SK-N-SH (cell line): ENCODE data around the gene TNPO2. TPM values are rescaled to one million over a fixed set of nuclear protein-coding genes. Genes with fewer than 3 reads are reported as not detected.
A peak's percentile ranks its signal among the peaks of the same experiment; 100 is the strongest.
"Not testable (repeated sequence)": the region's sequence is repeated elsewhere in the genome, so short reads cannot be mapped to it uniquely, and the experiment has no call there.

Experiments used
- CTCF ChIA-PET: fragments of 300-600, 350-600 bp; formaldehyde crosslinking; extraction: SDS; loops from one replicate; lab custom pipeline; 2021; lab: Yijun Ruan, JAX
- POLR2A ChIA-PET: fragments of 350-600 bp; sonication (Branson Sonifier 250); formaldehyde crosslinking; extraction: SDS; loops from one replicate; lab custom pipeline; 2020; ENCODE audit warnings: antibody characterized with exemption, inconsistent platforms; lab: Yijun Ruan, JAX
- DNase-seq: peaks from one replicate; pipeline ENCODE4 v3.0.0; 2012
- H2AFZ ChIP-seq: fragments of 200-600 bp; sonication (generic); 2 replicates; pipeline ENCODE4 v1.8.1; 2016; ENCODE audit warnings: antibody characterized with exemption, mild to moderate bottlenecking, low read depth
- H3F3A ChIP-seq: fragments of 200-600 bp; sonication (generic); replicated peaks from 2 replicates; pipeline ENCODE3; 2016; ENCODE audit warnings: antibody characterized with exemption, mild to moderate bottlenecking; ENCODE audit not compliant: insufficient read depth
- H3K27ac ChIP-seq, 2 experiments: fragments of 200-500 bp in 1 of 2; fragments of 200-600 bp in 1 of 2; sonication (Bioruptor generic) in 1 of 2; sonication (generic), shearing (Covaris generic) in 1 of 2; 2 replicates each; pipeline versions ENCODE4 v1.5.1 to v1.6.1; 2014 to 2016; ENCODE audit warnings: low read depth in 2 of 2, inconsistent platforms in 1 of 2, low read length in 1 of 2, mild to moderate bottlenecking in 1 of 2, mixed read lengths in 1 of 2
- H3K27me3 ChIP-seq: fragments of 200-600 bp; sonication (generic), shearing (Covaris generic); 2 replicates; pipeline ENCODE4 v1.6.1; 2016; ENCODE audit warnings: mixed run types; ENCODE audit not compliant: insufficient read depth
- H3K36me3 ChIP-seq, 2 experiments: fragments of 200-500 bp in 1 of 2; fragments of 200-600 bp in 1 of 2; sonication (Bioruptor generic) in 1 of 2; sonication (generic) in 1 of 2; replicated peaks in 1 of 2; 2 replicates each; pipeline versions ENCODE3 to v1.5.1; 2014 to 2016; ENCODE audit warnings: low read length in 1 of 2, mild to moderate bottlenecking in 1 of 2; ENCODE audit not compliant: insufficient read depth in 2 of 2, control insufficient read depth in 1 of 2
- H3K4me1 ChIP-seq, 2 experiments: fragments of 200-500 bp in 1 of 2; fragments of 200-600 bp in 1 of 2; sonication (Bioruptor generic) in 1 of 2; sonication (generic), shearing (Covaris generic) in 1 of 2; 2 replicates each; pipeline versions ENCODE4 v1.5.1 to v1.6.1; 2014 to 2016; ENCODE audit warnings: low read depth in 1 of 2, low read length in 1 of 2, mixed run types in 1 of 2; ENCODE audit not compliant: insufficient read depth in 2 of 2, control insufficient read depth in 1 of 2
- H3K4me2 ChIP-seq: fragments of 200-600 bp; sonication (generic), shearing (Covaris generic); 2 replicates; pipeline ENCODE4 v1.6.1; 2017; ENCODE audit warnings: mixed run types
- H3K4me3 ChIP-seq, 2 experiments: fragments of 200-500 bp in 1 of 2; fragments of 200-600 bp in 1 of 2; sonication (Bioruptor generic) in 1 of 2; sonication (generic), shearing (Covaris generic) in 1 of 2; 2 replicates each; pipeline versions ENCODE4 v1.5.1 to v1.8.1; 2014 to 2016; ENCODE audit warnings: low read depth in 2 of 2, inconsistent platforms in 1 of 2, low read length in 1 of 2, mild to moderate bottlenecking in 1 of 2, mixed read lengths in 1 of 2, moderate library complexity in 1 of 2
- H3K79me2 ChIP-seq: fragments of 200-600 bp; sonication (generic); 2 replicates; pipeline ENCODE4 v1.8.1; 2017; ENCODE audit warnings: mild to moderate bottlenecking; ENCODE audit not compliant: insufficient read depth
- H3K9ac ChIP-seq: fragments of 200-600 bp; sonication (generic); 2 replicates; pipeline ENCODE4 v1.6.1; 2017; ENCODE audit warnings: mixed run types
- H3K9me2 ChIP-seq: fragments of 200-600 bp; sonication (generic); 2 replicates; pipeline ENCODE4 v1.6.1; 2017; ENCODE audit warnings: mixed run types
- H3K9me3 ChIP-seq: fragments of 200-600 bp; sonication (generic); 2 replicates; pipeline ENCODE4 v1.6.1; 2017; ENCODE audit warnings: mixed run types, mild to moderate bottlenecking, moderate library complexity
- H4K20me1 ChIP-seq: fragments of 200-600 bp; sonication (generic); 2 replicates; pipeline ENCODE4 v1.6.1; 2017; ENCODE audit warnings: mild to moderate bottlenecking, mixed run types; ENCODE audit not compliant: insufficient read depth
- ELF1 ChIP-seq: IDR thresholded peaks from 2 replicates; pipeline ENCODE4 v1.4.0; 2012
- EP300 ChIP-seq, 2 experiments: IDR thresholded peaks; 2 replicates each; pipeline versions ENCODE4 v1.4.0 to v1.6.1; 2012; ENCODE audit warnings: borderline replicate concordance in 1 of 2, low read depth in 1 of 2, low read length in 1 of 2
- EZH2phosphoT487 ChIP-seq: fragments of 200-600 bp; sonication (generic); IDR thresholded peaks from 2 replicates; pipeline ENCODE4 v1.6.1; 2017; ENCODE audit warnings: low read depth, mixed run types, mild to moderate bottlenecking, antibody characterized with exemption, moderate library complexity, borderline replicate concordance
- FOSL2 ChIP-seq: IDR thresholded peaks from 2 replicates; pipeline ENCODE4 v1.4.0; 2012; ENCODE audit warnings: low read depth, mild to moderate bottlenecking, moderate library complexity, borderline replicate concordance
- FOXJ3 ChIP-seq: sonication (generic); formaldehyde crosslinking; IDR thresholded peaks from 2 replicates; pipeline ENCODE4 v1.5.1; 2020; ENCODE audit warnings: mild to moderate bottlenecking, missing genetic modification reagents
- FOXM1 ChIP-seq: IDR thresholded peaks from 2 replicates; pipeline ENCODE4 v1.4.0; 2012; ENCODE audit warnings: low read depth, mild to moderate bottlenecking
- GABPA ChIP-seq: IDR thresholded peaks from 2 replicates; pipeline ENCODE4 v1.4.0; 2012; ENCODE audit warnings: low read depth, mild to moderate bottlenecking
- GATA2 ChIP-seq: sonication (generic); formaldehyde crosslinking; IDR thresholded peaks from 2 replicates; pipeline ENCODE4 v1.5.0; 2020; ENCODE audit warnings: mild to moderate bottlenecking, missing genetic modification reagents
- IRF3 ChIP-seq: fragments of 150-350 bp; IDR thresholded peaks from 2 replicates; pipeline ENCODE4 v1.6.1; 2016; ENCODE audit warnings: mild to moderate bottlenecking, low read depth, low read length
- NRF1 ChIP-seq: IDR thresholded peaks from 2 replicates; pipeline ENCODE4 v1.6.1; 2012; ENCODE audit warnings: low read depth, mild to moderate bottlenecking, low read length
- POLR2AphosphoS5 ChIP-seq: IDR thresholded peaks from 2 replicates; pipeline ENCODE4 v1.6.1; 2012; ENCODE audit warnings: low read depth, low read length
- RXRA ChIP-seq: IDR thresholded peaks from 2 replicates; pipeline ENCODE4 v1.4.0; 2012; ENCODE audit warnings: low read depth, mild to moderate bottlenecking, borderline replicate concordance
- SMC3 ChIP-seq: IDR thresholded peaks from 2 replicates; pipeline ENCODE4 v1.6.1; 2012; ENCODE audit warnings: low read depth, low read length, improper control_type of control experiment
- TEAD4 ChIP-seq: IDR thresholded peaks from 2 replicates; pipeline ENCODE4 v1.4.0; 2012; ENCODE audit warnings: mild to moderate bottlenecking, borderline replicate concordance; ENCODE audit not compliant: insufficient read depth
- WGBS: methylation state at CpG from one replicate; pipeline ENCODE4 v1.1.6; 2017; ENCODE audit warnings: low lambda C conversion rate; 5-methylcytosine and 5-hydroxymethylcytosine counted together
- polyA plus RNA-seq, 3 experiments: library from polyadenylated mRNA; depleted of rRNA; stranded (reverse); fragments of >200 nt; gene quantifications; 2 replicates each; pipeline ENCODE4 v1.2.3, GENCODE V29; 2012
- TF ChIP-seq, protein P1 (sequence below): IDR thresholded peaks from 2 replicates; pipeline ENCODE4 v1.4.0; 2012; ENCODE audit warnings: low read depth, borderline replicate concordance
- TF ChIP-seq, protein P2 (sequence below): fragments of 200-600 bp; sonication (generic); IDR thresholded peaks from 2 replicates; pipeline ENCODE4 v1.6.1; 2017; ENCODE audit warnings: antibody characterized with exemption, mild to moderate bottlenecking, moderate library complexity
- TF ChIP-seq, protein P3 (sequence below): IDR thresholded peaks from 2 replicates; pipeline ENCODE4 v1.4.0; 2012; ENCODE audit warnings: low read depth, borderline replicate concordance
- TF ChIP-seq, protein P4 (sequence below): IDR thresholded peaks from 2 replicates; pipeline ENCODE4 v1.4.0; 2012; ENCODE audit warnings: low read depth

Gene TNPO2
- polyA plus RNA-seq, 1 of the 3 experiments (the other 2 are of a cell fraction), result 82.4 TPM

- Histone ChIP-seq H3K4me3 (0 out of 4 replicates have a peak overlapping the region, but pooled peaks of 1 of the 2 experiments have one; percentile 94), H4K20me1 (peaks cover 12% of the 10 kb centered on the region), H3K36me3 (peaks cover 30 to 34% of the 10 kb centered on the region in 2 experiments), H3F3A (peaks cover 15% of the 10 kb centered on the region), H3K9ac (no peak overlapping the region), H3K4me1 (peaks cover 0 to 4% of the 10 kb centered on the region in 2 experiments; a peak in 1 of 4 replicates), H2AFZ (no peak overlapping the region), H3K9me3 (no peaks in the 10 kb centered on the region), H3K9me2 (no peaks in the 10 kb centered on the region), H3K4me2 (peak overlapping the region; percentile 99), H3K27ac (no peak overlapping the region), H3K27me3 (no peaks in the 10 kb centered on the region), H3K79me2 (peaks cover 33% of the 10 kb centered on the region; the same call in 1 of the 2 replicates)
- ChIA-PET POLR2A (no interaction called here), CTCF (interaction anchor here (1.4 to 3.1 kb wide), 4 partner anchors 8 to 116 kb away, joined by 4 to 21 read pairs (median 10); a partner anchor contains a TSS)
- 100% methylated on average over 8 of the region's 9 CpGs for WGBS
- no peak for DNase-seq
- TF ChIP-seq, protein P1, sequence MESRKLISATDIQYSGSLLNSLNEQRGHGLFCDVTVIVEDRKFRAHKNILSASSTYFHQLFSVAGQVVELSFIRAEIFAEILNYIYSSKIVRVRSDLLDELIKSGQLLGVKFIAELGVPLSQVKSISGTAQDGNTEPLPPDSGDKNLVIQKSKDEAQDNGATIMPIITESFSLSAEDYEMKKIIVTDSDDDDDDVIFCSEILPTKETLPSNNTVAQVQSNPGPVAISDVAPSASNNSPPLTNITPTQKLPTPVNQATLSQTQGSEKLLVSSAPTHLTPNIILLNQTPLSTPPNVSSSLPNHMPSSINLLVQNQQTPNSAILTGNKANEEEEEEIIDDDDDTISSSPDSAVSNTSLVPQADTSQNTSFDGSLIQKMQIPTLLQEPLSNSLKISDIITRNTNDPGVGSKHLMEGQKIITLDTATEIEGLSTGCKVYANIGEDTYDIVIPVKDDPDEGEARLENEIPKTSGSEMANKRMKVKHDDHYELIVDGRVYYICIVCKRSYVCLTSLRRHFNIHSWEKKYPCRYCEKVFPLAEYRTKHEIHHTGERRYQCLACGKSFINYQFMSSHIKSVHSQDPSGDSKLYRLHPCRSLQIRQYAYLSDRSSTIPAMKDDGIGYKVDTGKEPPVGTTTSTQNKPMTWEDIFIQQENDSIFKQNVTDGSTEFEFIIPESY, result no peak
- TF ChIP-seq IRF3, result no peak
- TF ChIP-seq FOXJ3 (CRISPR knock-in tag), result no peak
- no peak for TF ChIP-seq GABPA
- no peak for TF ChIP-seq EP300 (IDR thresholded peaks at IDR 0.05; ENCODE audit: borderline replicate concordance in 1 of 2, low read depth in 1 of 2, low read length in 1 of 2)
- no peak for TF ChIP-seq NRF1
- no peak for TF ChIP-seq GATA2 (CRISPR knock-in tag)
- no peak for TF ChIP-seq ELF1
- TF ChIP-seq, protein P2, sequence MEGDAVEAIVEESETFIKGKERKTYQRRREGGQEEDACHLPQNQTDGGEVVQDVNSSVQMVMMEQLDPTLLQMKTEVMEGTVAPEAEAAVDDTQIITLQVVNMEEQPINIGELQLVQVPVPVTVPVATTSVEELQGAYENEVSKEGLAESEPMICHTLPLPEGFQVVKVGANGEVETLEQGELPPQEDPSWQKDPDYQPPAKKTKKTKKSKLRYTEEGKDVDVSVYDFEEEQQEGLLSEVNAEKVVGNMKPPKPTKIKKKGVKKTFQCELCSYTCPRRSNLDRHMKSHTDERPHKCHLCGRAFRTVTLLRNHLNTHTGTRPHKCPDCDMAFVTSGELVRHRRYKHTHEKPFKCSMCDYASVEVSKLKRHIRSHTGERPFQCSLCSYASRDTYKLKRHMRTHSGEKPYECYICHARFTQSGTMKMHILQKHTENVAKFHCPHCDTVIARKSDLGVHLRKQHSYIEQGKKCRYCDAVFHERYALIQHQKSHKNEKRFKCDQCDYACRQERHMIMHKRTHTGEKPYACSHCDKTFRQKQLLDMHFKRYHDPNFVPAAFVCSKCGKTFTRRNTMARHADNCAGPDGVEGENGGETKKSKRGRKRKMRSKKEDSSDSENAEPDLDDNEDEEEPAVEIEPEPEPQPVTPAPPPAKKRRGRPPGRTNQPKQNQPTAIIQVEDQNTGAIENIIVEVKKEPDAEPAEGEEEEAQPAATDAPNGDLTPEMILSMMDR, result no peak
- no peak for TF ChIP-seq POLR2AphosphoS5
- TF ChIP-seq, protein P3, sequence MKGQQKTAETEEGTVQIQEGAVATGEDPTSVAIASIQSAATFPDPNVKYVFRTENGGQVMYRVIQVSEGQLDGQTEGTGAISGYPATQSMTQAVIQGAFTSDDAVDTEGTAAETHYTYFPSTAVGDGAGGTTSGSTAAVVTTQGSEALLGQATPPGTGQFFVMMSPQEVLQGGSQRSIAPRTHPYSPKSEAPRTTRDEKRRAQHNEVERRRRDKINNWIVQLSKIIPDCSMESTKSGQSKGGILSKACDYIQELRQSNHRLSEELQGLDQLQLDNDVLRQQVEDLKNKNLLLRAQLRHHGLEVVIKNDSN, result no peak
- no peak for TF ChIP-seq SMC3
- TF ChIP-seq, protein P4, sequence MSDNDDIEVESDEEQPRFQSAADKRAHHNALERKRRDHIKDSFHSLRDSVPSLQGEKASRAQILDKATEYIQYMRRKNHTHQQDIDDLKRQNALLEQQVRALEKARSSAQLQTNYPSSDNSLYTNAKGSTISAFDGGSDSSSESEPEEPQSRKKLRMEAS, result no peak
- no peak for TF ChIP-seq RXRA
- TF ChIP-seq EZH2phosphoT487, result no peak
- TF ChIP-seq FOSL2, result no peak
- TF ChIP-seq FOXM1, result no peak
- no peak for TF ChIP-seq TEAD4
These were observed 43.7 kb downstream of the TNPO2 start for GRCh38 chr19:12680034-12680433.

DNA sequence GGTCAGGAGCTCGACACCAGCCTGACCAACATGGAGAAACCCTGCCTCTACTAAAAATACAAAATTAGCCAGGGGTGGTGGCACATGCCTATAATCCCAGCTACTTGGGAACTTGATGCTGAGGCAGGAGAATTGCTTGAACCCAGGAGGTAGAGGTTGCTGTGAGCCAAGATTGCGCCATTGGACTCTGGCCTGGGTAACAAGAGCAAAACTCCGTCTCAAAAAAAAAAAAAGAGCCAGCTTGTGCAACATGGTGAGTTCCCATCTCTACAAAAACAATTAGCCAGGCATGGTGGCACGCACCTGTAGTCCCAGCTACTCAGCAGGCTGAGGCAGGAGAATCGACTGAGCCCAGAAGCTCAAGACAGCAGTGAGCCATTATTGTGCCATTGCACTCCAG is 45.7 kb downstream of the TNPO2 start:
- Histone ChIP-seq H3K79me2 (peaks cover 35% of the 10 kb centered on the region; the same call in 1 of the 2 replicates), H3F3A (peaks cover 15% of the 10 kb centered on the region), H4K20me1 (peaks cover 12% of the 10 kb centered on the region), H3K36me3 (peaks cover 41 to 43% of the 10 kb centered on the region in 2 experiments)
- H3K4me3 ChIP-seq, H3K4me1 ChIP-seq, H3K27me3 ChIP-seq, H2AFZ ChIP-seq, H3K4me2 ChIP-seq, H3K9me3 ChIP-seq, H3K27ac ChIP-seq, H3K9me2 ChIP-seq, H3K9ac ChIP-seq, DNase-seq: not testable (repeated sequence)
- POLR2A ChIA-PET, result interaction anchor here (1.1 kb wide), 1 partner anchor 9 kb away, joined by 4 read pairs; a partner anchor contains a TSS
- CTCF ChIA-PET, result interaction anchor here (0.9 to 2.2 kb wide), 7 partner anchors 8 to 170 kb away, joined by 3 to 11 read pairs (median 4); partner anchors contain the start of gene MAN2B1
- 96% methylated on average over 5 of the region's 5 CpGs for WGBS
